ENCODE results near the gene UBE2S.

Gene UBE2S

DNA sequence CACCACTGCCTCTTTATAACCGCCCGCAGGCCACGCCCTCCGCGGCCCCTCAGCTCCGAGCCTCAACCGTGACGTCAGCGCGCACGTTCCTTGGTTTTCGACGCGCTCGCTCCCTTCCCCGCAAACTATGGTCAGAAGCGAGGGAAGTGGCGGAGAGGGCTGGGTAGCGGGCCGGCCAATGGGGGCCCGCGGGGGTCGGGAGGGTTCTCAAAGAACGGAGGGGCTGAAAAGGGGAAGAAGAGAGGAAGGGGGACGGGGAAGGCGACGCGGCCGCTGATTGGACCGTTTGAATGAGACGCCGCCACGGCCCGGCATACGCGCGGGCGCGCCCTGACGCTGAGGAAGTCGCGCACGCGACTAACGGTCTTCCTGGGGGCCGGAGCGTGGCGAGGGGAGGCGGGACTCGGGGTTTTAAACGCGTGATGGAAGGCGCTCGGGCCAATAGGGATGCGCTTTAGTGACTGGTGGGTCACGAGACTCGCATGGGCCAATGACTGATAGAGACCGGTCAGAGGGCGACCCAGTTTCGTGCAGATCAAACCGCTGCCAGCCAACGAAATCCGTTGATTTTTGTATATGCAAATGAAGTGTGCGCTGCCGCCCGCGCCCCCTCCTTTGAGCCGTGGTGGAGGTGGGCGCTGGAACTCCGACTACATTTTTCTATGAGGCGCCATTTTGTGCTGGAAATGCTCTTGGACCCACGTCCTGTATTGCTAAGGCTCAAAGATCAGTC is 378 bp upstream of the UBE2S start:
- peak; percentile 98 for TF ChIP-seq FOXM1 (IDR thresholded peaks at IDR 0.05; ENCODE audit: borderline replicate concordance, low read depth)
- peak; percentile 89 for TF ChIP-seq YY1 (IDR thresholded peaks at IDR 0.05; ENCODE audit: low read depth)
- TF ChIP-seq, protein P1, sequence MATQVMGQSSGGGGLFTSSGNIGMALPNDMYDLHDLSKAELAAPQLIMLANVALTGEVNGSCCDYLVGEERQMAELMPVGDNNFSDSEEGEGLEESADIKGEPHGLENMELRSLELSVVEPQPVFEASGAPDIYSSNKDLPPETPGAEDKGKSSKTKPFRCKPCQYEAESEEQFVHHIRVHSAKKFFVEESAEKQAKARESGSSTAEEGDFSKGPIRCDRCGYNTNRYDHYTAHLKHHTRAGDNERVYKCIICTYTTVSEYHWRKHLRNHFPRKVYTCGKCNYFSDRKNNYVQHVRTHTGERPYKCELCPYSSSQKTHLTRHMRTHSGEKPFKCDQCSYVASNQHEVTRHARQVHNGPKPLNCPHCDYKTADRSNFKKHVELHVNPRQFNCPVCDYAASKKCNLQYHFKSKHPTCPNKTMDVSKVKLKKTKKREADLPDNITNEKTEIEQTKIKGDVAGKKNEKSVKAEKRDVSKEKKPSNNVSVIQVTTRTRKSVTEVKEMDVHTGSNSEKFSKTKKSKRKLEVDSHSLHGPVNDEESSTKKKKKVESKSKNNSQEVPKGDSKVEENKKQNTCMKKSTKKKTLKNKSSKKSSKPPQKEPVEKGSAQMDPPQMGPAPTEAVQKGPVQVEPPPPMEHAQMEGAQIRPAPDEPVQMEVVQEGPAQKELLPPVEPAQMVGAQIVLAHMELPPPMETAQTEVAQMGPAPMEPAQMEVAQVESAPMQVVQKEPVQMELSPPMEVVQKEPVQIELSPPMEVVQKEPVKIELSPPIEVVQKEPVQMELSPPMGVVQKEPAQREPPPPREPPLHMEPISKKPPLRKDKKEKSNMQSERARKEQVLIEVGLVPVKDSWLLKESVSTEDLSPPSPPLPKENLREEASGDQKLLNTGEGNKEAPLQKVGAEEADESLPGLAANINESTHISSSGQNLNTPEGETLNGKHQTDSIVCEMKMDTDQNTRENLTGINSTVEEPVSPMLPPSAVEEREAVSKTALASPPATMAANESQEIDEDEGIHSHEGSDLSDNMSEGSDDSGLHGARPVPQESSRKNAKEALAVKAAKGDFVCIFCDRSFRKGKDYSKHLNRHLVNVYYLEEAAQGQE (IDR thresholded peaks at IDR 0.05; ENCODE audit: low read depth) = no peak
- TF ChIP-seq EGR1 (IDR thresholded peaks at IDR 0.05) = no peak
- 0 out of 2 replicates have a peak, but pooled peaks have one; percentile 29 for TF ChIP-seq ZBTB7A (IDR thresholded peaks at IDR 0.05; ENCODE audit: low read depth)
- no peak for TF ChIP-seq TEAD4 (IDR thresholded peaks at IDR 0.05)
- TF ChIP-seq, protein P2, sequence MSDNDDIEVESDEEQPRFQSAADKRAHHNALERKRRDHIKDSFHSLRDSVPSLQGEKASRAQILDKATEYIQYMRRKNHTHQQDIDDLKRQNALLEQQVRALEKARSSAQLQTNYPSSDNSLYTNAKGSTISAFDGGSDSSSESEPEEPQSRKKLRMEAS (IDR thresholded peaks at IDR 0.05) = peak; percentile 95
- 0 out of 2 replicates have a peak, but pooled peaks have one; percentile 3 for TF ChIP-seq TAF1 (IDR thresholded peaks at IDR 0.05; ENCODE audit: low read depth)
- peak; percentile 37; the same call in 1 of the 2 replicates for TF ChIP-seq EP300 (IDR thresholded peaks at IDR 0.05; ENCODE audit: borderline replicate concordance)
- no peak for TF ChIP-seq RAD21 (IDR thresholded peaks at IDR 0.05; ENCODE audit: low read depth)
- TF ChIP-seq, protein P3, sequence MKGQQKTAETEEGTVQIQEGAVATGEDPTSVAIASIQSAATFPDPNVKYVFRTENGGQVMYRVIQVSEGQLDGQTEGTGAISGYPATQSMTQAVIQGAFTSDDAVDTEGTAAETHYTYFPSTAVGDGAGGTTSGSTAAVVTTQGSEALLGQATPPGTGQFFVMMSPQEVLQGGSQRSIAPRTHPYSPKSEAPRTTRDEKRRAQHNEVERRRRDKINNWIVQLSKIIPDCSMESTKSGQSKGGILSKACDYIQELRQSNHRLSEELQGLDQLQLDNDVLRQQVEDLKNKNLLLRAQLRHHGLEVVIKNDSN (IDR thresholded peaks at IDR 0.05) = peak; percentile 96
- peak; percentile 71 for TF ChIP-seq TCF12 (IDR thresholded peaks at IDR 0.05; ENCODE audit: low read depth)
- TF ChIP-seq CREB1 (IDR thresholded peaks at IDR 0.05; ENCODE audit: low read depth) = peak; percentile 74
- no peak for TF ChIP-seq CEBPB (IDR thresholded peaks at IDR 0.05)

DNA sequence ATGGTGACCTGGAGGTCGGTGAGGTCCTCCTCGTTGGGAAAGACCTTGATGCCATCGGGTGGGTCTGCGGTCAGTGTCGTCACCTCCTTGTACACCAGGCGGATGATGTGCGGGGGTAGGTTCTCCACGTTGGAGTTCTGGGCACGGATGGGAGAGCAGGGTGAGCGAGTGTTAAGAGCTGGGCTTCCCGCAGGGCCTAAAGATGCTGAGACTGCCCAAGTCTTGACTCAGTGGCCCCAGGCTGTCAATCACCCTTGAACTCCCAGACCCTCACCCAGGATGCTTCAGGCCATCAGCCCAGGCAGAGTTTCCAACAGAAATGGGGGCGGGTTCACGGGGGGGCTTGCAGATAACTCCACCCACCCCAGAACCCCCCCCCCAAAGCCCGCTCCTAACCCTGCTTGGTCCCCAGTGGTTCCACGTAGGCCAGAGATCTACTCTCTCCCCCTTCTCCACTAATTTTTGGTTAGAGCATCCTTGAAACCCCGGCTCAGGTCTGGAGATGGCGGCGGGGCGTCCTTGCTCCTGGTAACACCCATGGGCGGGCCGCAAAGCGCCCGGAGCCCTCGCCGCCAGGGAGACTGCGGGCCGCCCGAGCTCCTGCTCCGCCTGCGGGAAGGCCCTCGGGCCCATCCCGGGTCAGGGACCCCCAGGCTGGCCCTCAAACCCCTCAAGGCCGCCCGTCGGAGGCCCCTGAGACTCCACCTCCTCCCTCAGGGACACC is 600 bp downstream of the UBE2S start:
- TF ChIP-seq YY1 (IDR thresholded peaks at IDR 0.05; ENCODE audit: low read depth) (no peak), ZBTB7A (IDR thresholded peaks at IDR 0.05; ENCODE audit: low read depth) (no peak), NFIC (IDR thresholded peaks at IDR 0.05) (no peak), RAD21 (IDR thresholded peaks at IDR 0.05; ENCODE audit: low read depth) (no peak), CREB1 (IDR thresholded peaks at IDR 0.05; ENCODE audit: low read depth) (no peak), EGR1 (IDR thresholded peaks at IDR 0.05) (no peak), TCF12 (IDR thresholded peaks at IDR 0.05; ENCODE audit: low read depth) (no peak; the same call in 1 of the 2 replicates), FOXM1 (IDR thresholded peaks at IDR 0.05; ENCODE audit: borderline replicate concordance, low read depth) (no peak), TEAD4 (IDR thresholded peaks at IDR 0.05) (no peak), TAF1 (IDR thresholded peaks at IDR 0.05; ENCODE audit: low read depth) (no peak)
- TF ChIP-seq, protein P3 (IDR thresholded peaks at IDR 0.05) = no peak
- TF ChIP-seq, protein P2 (IDR thresholded peaks at IDR 0.05) = no peak
- TF ChIP-seq, protein P1 (IDR thresholded peaks at IDR 0.05; ENCODE audit: low read depth) = no peak

DNA sequence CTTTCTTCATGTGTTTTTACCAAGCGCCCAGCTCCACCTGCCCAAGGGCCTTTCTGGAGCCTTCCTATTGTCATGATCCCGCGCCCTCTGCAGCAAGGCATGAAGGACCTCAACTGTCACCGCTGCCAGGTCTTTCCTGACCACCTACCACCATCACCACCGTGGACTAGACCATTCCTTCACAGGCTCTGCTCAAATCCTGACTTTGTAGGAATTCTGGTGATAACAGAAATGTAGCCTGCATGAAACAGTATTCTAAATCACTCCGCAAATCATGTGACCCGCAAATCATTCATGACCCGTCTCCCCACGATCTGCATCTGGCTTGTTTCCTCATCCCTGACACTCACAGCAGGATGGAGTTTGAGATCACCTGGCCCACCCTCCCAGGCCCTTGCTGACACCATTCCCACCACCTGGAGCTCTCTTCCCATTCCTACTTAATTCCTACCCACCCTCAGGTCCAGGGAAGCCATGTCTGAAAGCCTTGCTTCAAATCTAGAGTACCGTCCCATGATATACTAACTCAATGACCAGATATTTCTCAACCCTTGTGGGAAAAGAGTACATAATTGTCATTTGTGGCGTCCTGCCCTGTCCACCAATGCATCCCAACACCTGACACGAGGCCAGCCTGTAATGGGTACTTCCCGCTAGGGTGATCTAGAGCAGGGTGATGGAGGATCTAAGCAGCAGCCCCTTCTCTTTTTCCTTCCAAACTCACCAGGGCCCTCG is 1.3 kb downstream of the UBE2S start:
- TF ChIP-seq RAD21 (IDR thresholded peaks at IDR 0.05; ENCODE audit: low read depth) = no peak
- no peak for TF ChIP-seq FOXM1 (IDR thresholded peaks at IDR 0.05; ENCODE audit: borderline replicate concordance, low read depth)
- TF ChIP-seq TCF12 (IDR thresholded peaks at IDR 0.05; ENCODE audit: low read depth) = no peak
- TF ChIP-seq TAF1 (IDR thresholded peaks at IDR 0.05; ENCODE audit: low read depth) = no peak
- TF ChIP-seq CEBPB (IDR thresholded peaks at IDR 0.05) = no peak

DNA sequence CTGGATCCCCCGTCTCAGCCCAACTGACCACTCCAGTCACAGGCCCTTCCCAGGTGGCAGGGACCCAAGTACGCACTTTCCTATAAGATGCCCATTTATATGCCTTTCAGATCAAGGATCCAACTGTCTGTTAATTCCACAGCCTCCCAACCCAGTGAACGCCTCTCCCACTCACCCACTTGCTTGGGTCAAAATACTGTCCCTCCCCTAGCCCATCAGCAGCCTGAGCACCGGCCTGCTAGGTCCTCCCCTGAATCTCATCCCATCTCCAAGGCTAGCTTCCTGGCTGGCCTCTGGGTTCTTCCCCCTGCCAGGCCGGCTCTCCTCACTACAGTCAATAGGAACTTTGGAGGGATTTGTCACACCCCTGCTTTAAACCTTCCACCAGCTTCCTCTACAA is 1.9 kb downstream of the UBE2S start:
- TF ChIP-seq, protein P2 (IDR thresholded peaks at IDR 0.05) = no peak
- no peak for TF ChIP-seq TEAD4 (IDR thresholded peaks at IDR 0.05)
- no peak for TF ChIP-seq YY1 (IDR thresholded peaks at IDR 0.05; ENCODE audit: low read depth)
- TF ChIP-seq RAD21 (IDR thresholded peaks at IDR 0.05; ENCODE audit: low read depth) = no peak
- TF ChIP-seq NFIC (IDR thresholded peaks at IDR 0.05) = no peak
- TF ChIP-seq EGR1 (IDR thresholded peaks at IDR 0.05) = no peak
- TF ChIP-seq ZBTB7A (IDR thresholded peaks at IDR 0.05; ENCODE audit: low read depth) = no peak
- TF ChIP-seq FOXM1 (IDR thresholded peaks at IDR 0.05; ENCODE audit: borderline replicate concordance, low read depth) = no peak
- TF ChIP-seq, protein P1 (IDR thresholded peaks at IDR 0.05; ENCODE audit: low read depth) = no peak
- TF ChIP-seq CREB1 (IDR thresholded peaks at IDR 0.05; ENCODE audit: low read depth) = no peak

All from Ishikawa (cell line).